Mucosa of rectum (tissue), 2 donors: ENCODE measurements around the gene CACNA2D2.

Source experiments
- H3K27ac ChIP-seq, 2 donors: one replicate each; pipeline ENCODE4 v1.7.0; 2013; ENCODE audit warnings: inconsistent platforms in 2 of 2, low read depth in 2 of 2, low read length in 2 of 2
- H3K27me3 ChIP-seq, 2 donors: one replicate each; pipeline ENCODE4 v1.7.0; 2013; ENCODE audit warnings: low read length in 2 of 2; ENCODE audit not compliant: control insufficient read depth in 2 of 2, insufficient read depth in 2 of 2
- H3K36me3 ChIP-seq, 2 donors: one replicate each; pipeline ENCODE4 v1.7.0; 2013; ENCODE audit warnings: low read length in 2 of 2; ENCODE audit not compliant: control insufficient read depth in 2 of 2, insufficient read depth in 2 of 2
- H3K4me1 ChIP-seq, 2 donors: one replicate each; pipeline ENCODE4 v1.7.0; 2013; ENCODE audit warnings: low read length in 2 of 2, mild to moderate bottlenecking in 1 of 2; ENCODE audit not compliant: control insufficient read depth in 2 of 2, insufficient read depth in 2 of 2
- H3K4me3 ChIP-seq, 2 donors: one replicate each; pipeline ENCODE4 v1.7.0; 2013; ENCODE audit warnings: low read length in 2 of 2
- H3K9ac ChIP-seq, 2 donors: one replicate each; pipeline ENCODE4 v1.7.0; 2013; ENCODE audit warnings: low read length in 2 of 2, low read depth in 1 of 2, mild to moderate bottlenecking in 1 of 2
- H3K9me3 ChIP-seq, 2 donors: one replicate each; pipeline ENCODE4 v1.7.0; 2013; ENCODE audit warnings: low read length in 2 of 2; ENCODE audit not compliant: control insufficient read depth in 2 of 2
- donor health status: healthy.
- donor health status: Normal muscosa, but diverticular disease.

CACNA2D2 gene

DNA sequence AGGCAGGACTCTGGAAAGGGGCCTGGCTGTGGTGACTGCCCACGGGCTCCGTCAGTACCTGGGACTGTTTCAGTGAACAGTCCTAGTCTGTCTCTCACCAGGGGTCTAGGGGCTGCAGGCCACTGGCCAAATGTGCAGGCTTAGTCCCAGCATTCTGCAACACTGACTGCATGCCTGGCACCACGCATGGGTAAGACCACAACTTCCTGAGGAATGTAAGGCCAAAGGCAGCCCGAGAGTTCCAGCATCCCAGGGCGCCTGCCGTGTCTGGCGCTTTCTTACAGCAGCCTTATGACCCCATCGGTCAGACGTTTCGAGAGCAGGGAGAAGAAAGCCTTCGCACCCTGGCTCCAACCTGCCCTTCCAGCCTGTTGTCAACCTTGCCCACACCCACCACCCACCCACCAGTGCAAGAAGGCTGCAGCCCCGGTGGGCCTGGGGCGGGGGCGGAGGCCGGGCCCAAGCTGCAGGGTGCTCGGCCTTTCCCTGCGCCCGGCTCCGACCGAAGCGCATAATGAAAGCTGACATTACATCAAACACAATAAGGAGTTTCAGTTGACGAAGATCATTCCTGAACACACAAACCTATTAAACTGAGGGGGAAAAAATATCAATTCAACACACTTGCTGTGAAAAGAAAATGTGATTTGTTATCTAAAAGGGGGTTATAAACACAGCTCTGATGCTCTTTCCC, 114.6 kb downstream of the CACNA2D2 start:
- no peak overlapping the region for H3K27ac ChIP-seq
- no peak overlapping the region for H3K4me3 ChIP-seq
- H3K9me3 ChIP-seq, result no peaks in the 10 kb centered on the region
- no peaks in the 10 kb centered on the region for H3K36me3 ChIP-seq
- peaks cover 4 to 9% of the 10 kb centered on the region in 2 donors for H3K4me1 ChIP-seq
- H3K27me3 ChIP-seq, result no peaks in the 10 kb centered on the region
- no peak overlapping the region for H3K9ac ChIP-seq

GRCh38 chr3:50388016-50388719, 115.3 kb downstream of the CACNA2D2 start:
- Histone ChIP-seq H3K4me1 (peaks cover 4 to 9% of the 10 kb centered on the region in 2 donors), H3K27me3 (no peaks in the 10 kb centered on the region), H3K4me3 (no peak overlapping the region), H3K36me3 (no peaks in the 10 kb centered on the region), H3K27ac (no peak overlapping the region), H3K9ac (no peak overlapping the region), H3K9me3 (no peaks in the 10 kb centered on the region)

GRCh38 chr3:50385754-50386153, 117.7 kb downstream of the CACNA2D2 start:
- H3K9me3 ChIP-seq, result no peaks in the 10 kb centered on the region
- H3K4me3 ChIP-seq, result no peak overlapping the region
- H3K27me3 ChIP-seq, result no peaks in the 10 kb centered on the region
- no peak overlapping the region for H3K27ac ChIP-seq
- H3K4me1 ChIP-seq, result peaks cover 2 to 4% of the 10 kb centered on the region in 2 donors
- H3K36me3 ChIP-seq, result no peaks in the 10 kb centered on the region
- H3K9ac ChIP-seq, result no peak overlapping the region

DNA sequence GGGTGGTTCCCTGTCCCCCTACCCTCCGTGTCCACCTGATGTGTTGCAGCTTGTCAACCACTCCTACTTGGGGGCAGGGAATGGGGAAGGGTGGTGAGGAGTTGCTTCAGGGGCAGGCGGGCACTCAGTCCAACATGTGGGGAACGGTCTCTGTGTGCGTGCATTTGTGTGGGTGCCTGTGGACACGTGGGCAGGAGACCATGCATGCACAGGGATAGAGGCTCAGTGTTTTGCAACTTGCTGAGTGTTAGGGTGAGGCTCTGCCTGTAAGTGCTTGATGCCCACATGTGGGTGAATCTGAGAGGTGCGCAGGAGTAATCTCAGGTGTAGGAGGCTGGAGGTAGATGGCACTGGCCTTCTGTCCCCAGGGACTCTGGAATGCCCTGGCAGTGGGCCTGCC, 119.7 kb downstream of the CACNA2D2 start:
- Histone ChIP-seq H3K4me1 (no peaks in the 10 kb centered on the region), H3K9me3 (no peaks in the 10 kb centered on the region), H3K4me3 (no peak overlapping the region), H3K9ac (no peak overlapping the region), H3K27ac (no peak overlapping the region), H3K27me3 (no peaks in the 10 kb centered on the region), H3K36me3 (no peaks in the 10 kb centered on the region)

GRCh38 chr3:50382722-50383121, 120.7 kb downstream of the CACNA2D2 start:
- H3K36me3 ChIP-seq, result no peaks in the 10 kb centered on the region
- no peaks in the 10 kb centered on the region for H3K9me3 ChIP-seq
- H3K27me3 ChIP-seq, result no peaks in the 10 kb centered on the region
- H3K4me3 ChIP-seq, result no peak overlapping the region
- H3K9ac ChIP-seq, result no peak overlapping the region
- no peak overlapping the region for H3K27ac ChIP-seq
- no peaks in the 10 kb centered on the region for H3K4me1 ChIP-seq

GRCh38 chr3:50381383-50381782, 122.1 kb downstream of the CACNA2D2 start:
- Histone ChIP-seq H3K27me3 (no peaks in the 10 kb centered on the region), H3K4me1 (no peaks in the 10 kb centered on the region), H3K36me3 (no peaks in the 10 kb centered on the region), H3K9me3 (no peaks in the 10 kb centered on the region), H3K27ac (no peak overlapping the region), H3K4me3 (no peak overlapping the region), H3K9ac (no peak overlapping the region)

DNA sequence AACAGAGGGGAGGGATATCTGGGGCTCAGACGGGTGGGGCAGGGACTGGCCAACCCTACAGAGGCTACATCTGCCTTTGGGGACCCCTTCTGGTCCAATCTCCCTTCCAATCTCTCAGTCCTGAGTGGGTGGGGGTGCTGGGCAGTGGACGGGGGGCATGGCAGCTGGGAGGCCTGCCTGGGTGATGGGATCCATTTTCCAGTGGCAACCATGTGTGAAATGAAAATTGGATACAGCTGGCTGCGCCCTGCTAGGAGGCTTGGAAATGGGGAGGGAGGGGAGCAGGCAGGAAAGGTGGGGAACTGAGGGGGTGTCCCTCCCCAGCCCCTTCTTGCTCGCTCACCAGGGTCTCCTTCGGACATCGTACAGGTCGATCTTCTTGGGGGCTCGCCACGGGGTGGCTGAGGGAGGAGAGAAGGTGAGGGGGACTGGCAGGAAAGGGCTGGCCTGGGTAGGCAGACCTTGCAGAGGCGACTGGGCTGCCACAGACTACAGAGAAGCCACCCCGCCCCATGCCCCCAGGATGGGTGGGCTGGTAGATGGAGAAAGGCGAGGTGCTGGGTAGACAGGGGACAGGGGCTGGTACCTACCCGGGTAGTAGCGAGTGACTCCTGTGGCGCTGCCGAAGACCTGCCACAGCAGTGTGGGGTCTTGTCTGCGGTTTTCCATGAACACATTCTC, 122.9 kb downstream of the CACNA2D2 start:
- H3K36me3 ChIP-seq, result no peaks in the 10 kb centered on the region
- H3K27ac ChIP-seq, result no peak overlapping the region
- H3K4me3 ChIP-seq, result no peak overlapping the region
- H3K9me3 ChIP-seq, result no peaks in the 10 kb centered on the region
- no peak overlapping the region for H3K9ac ChIP-seq
- no peaks in the 10 kb centered on the region for H3K27me3 ChIP-seq
- no peaks in the 10 kb centered on the region for H3K4me1 ChIP-seq

DNA sequence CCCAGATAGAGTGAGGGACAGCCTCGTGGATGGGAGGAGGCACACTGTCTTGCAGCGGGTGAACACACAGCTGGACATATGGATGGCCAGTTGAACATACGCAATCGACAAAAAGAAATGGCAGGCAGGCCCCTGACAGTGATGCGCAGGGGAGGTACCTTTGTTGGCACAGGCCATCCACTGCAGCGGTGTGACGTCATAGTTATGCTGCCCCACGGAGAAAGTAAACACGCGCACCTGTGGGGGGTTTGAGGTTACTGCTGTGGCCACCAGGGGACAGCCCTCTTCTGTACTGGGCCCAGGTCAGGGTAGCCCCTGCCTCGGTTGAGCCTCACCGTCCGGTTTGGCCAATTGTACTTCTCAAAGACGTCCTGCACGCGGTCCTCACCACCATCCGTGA, 124.7 kb downstream of the CACNA2D2 start:
- Histone ChIP-seq H3K27ac (no peak overlapping the region), H3K4me1 (no peaks in the 10 kb centered on the region), H3K36me3 (no peaks in the 10 kb centered on the region), H3K27me3 (no peaks in the 10 kb centered on the region), H3K9ac (no peak overlapping the region), H3K9me3 (no peaks in the 10 kb centered on the region), H3K4me3 (no peak overlapping the region)

DNA sequence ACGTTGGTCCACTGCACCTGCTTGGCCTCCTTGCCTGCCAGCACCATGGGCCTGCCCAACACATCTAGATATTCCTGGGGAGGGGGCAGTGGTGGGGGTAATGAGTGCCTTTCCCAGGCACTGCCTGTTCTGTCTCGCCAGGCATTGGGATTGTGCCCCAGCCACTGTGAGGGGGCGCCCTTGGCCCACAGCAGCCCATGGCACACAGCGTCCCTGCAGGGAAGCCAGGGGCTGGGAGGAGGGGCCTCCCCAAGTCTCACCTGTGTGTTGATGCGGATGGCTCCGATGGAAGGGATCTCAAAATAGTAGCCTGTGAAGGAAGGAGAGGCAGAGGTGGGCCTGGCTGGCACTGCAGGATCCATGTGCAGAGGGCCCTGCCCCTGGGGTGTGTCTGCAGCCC, 125.4 kb downstream of the CACNA2D2 start:
- Histone ChIP-seq H3K9ac (no peak overlapping the region), H3K27ac (no peak overlapping the region), H3K4me3 (no peak overlapping the region), H3K36me3 (no peaks in the 10 kb centered on the region), H3K9me3 (no peaks in the 10 kb centered on the region), H3K4me1 (no peaks in the 10 kb centered on the region), H3K27me3 (no peaks in the 10 kb centered on the region)

DNA sequence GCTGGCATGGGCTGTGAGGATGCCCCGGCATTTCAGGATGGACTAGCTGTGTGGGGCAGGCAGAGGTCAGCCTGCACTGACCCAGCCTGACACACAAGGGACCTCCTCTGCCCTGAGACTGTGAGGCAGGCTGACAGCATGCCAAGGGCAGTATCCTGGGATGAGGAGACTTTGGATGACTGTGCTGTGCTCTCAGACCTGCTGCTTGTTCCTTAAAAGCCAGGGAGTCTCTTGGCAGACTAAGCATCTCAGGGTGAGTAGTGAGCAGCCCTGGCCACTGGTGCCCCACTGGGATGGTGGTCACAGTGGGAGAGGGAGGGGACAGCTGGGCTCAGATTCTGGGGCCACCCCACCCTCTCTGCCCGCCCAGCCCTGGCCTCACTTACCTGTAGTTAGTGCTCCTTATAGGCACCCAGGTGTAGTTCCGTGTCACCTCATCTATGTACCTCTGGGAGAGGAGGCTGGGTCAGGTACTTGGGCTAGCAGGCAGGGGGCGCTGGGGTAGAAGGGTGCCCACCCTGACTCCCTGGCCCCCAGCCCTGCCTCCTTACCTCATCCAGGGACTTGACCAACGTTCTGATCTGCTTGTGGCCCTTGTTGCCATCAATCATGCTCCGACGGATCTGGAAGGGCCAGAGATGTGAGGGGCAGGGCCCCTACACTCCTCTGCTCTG, 128.0 kb downstream of the CACNA2D2 start:
- Histone ChIP-seq H3K9me3 (no peaks in the 10 kb centered on the region), H3K36me3 (no peaks in the 10 kb centered on the region), H3K27ac (no peak overlapping the region), H3K9ac (no peak overlapping the region), H3K27me3 (no peaks in the 10 kb centered on the region), H3K4me3 (no peak overlapping the region), H3K4me1 (peaks cover 4 to 6% of the 10 kb centered on the region in 2 donors)
